ENCODE measurements around the gene PRSS22. TPM values are rescaled to one million over a fixed set of nuclear protein-coding genes. Genes with fewer than 3 reads are reported as not detected.

Gene PRSS22
- polyA plus RNA-seq, 3 donors, result 1.2 to 7.9 TPM; not detected in 1

- 80 to 90% (median 82%) methylated on average over 14 of the region's 14 CpGs for WGBS, 3 donors
- H3K27ac ChIP-seq (ENCODE audit: low read depth, low read length), result no peak overlapping the region
Measured at GRCh38 chr16:2856061-2856670, 1.8 kb downstream of the PRSS22 start.

- WGBS, 3 donors, result 78 to 89% (median 82%) methylated on average over 6 of the region's 6 CpGs
Measured at GRCh38 chr16:2855536-2855935, 2.4 kb downstream of the PRSS22 start.

GRCh38 chr16:2854700-2855309 is 3.2 kb downstream of the PRSS22 start:
- H3K27ac ChIP-seq (ENCODE audit: low read depth, low read length), result no peak overlapping the region
- WGBS, 3 donors, result 60 to 77% (median 76%) methylated on average over 5 of the region's 5 CpGs

More at GRCh38 chr16:2855536-2855935, 2.4 kb downstream of the PRSS22 start:
- no peak overlapping the region for H3K27ac ChIP-seq (ENCODE audit: low read depth, low read length)

DNA sequence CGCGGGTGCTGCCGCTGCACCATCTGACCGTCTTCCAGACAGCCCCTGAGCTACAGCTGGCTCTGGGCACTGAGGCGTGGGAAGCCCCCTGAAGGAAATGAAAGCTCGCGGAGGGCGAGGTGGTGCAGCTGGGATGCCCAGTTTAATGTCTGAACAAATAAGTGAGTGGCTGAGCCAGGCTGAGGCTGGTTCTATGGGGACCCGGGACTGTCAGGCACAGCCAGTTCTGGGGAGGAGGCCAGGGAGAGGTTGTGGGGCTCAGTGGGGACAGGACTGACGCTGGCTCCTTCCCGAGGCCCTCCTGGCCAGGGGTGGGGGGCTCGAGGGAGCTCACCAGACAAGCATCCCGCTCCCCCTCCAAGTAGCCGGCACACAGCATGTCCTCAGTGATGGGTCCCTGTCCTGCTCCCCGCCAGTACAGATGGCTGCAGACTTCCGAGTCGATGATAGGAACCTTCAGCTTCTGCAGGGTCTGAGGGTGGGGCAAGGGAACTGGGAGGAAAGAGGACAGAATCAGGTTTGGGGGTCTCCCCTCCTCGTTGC is 4.4 kb downstream of the PRSS22 start:
- no peak overlapping the region for H3K27ac ChIP-seq (ENCODE audit: low read depth, low read length)
- WGBS, 3 donors, result 75 to 87% (median 82%) methylated on average over 18 of the region's 18 CpGs

- no peak overlapping the region for H3K27ac ChIP-seq (ENCODE audit: low read depth, low read length)
- 47 to 74% (median 49%) methylated on average over 47 to 56 of the region's 56 CpGs for WGBS, 3 donors
Measured at GRCh38 chr16:2852731-2853507, 5.1 kb downstream of the PRSS22 start.

GRCh38 chr16:2852003-2852730 is 5.8 kb downstream of the PRSS22 start:
- no peak overlapping the region for H3K27ac ChIP-seq (ENCODE audit: low read depth, low read length)
- 89 to 91% (median 90%) methylated on average over 16 of the region's 16 CpGs for WGBS, 3 donors

GRCh38 chr16:2848933-2849725 is 8.8 kb downstream of the PRSS22 start:
- WGBS, 3 donors, result 71 to 78% (median 73%) methylated on average over 16 of the region's 16 CpGs
- H3K27ac ChIP-seq (ENCODE audit: low read depth, low read length), result no peak overlapping the region

DNA sequence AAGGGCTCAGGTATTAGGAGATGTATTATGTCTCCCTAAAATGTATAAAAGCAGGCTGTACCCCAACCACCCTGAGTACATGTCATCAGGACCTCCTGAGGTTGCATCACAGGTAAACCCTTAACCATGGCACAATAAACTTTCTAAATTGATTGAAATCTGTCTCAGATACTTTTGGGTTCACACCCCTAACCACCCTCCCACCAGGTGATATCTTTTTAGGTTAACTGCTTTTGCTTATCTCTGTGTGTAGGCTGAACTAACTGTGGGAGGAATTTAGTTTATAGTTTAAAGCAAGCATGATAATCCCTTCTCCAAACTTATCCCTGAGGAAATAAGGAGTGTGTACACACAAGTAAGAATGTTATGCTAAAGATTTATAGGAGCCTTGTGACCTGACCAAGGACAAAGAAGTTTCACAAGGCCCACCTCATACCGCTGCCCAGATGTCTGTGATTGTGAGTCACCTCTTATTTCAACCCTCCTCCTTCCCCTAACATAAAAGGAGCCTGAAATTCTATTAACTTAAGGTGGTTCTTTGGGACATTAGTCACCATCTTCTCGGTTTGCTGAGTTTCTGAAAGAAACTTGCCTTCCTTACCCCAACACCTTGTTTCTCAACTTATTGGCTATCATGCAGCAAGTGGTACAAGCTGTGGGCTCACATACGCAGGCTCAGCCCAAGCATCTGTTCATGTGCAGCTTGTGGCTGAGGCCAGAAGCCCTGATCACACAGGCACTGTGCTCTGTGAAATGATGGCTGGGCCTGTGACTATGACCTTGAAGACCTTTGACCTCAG is 11.3 kb downstream of the PRSS22 start:
- 66 to 78% (median 67%) methylated on average over 3 of the region's 3 CpGs for WGBS, 3 donors
- no peak overlapping the region for H3K27ac ChIP-seq (ENCODE audit: low read depth, low read length)

DNA sequence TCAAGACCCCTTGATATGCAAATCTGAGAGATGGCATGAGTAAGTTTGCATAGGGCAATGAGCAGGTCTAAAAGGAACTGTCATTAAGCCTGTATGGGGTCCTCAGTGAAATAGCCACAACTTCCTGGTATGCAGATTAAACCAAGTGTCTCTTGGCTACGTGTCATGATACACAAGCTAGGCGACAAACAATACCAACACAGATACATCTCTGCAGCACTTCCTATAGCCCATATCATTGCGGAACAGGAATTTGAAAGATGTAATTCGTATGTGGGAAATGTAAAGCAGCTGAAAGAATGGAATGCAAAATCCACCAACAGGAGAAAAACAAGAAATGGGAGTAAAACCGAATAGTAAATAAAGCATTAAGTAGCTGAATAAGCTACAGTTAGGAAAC is 12.9 kb downstream of the PRSS22 start:
- H3K27ac ChIP-seq (ENCODE audit: low read depth, low read length), result no peak overlapping the region
- 68 to 75% (median 69%) methylated on average over 5 of the region's 5 CpGs for WGBS, 3 donors

DNA sequence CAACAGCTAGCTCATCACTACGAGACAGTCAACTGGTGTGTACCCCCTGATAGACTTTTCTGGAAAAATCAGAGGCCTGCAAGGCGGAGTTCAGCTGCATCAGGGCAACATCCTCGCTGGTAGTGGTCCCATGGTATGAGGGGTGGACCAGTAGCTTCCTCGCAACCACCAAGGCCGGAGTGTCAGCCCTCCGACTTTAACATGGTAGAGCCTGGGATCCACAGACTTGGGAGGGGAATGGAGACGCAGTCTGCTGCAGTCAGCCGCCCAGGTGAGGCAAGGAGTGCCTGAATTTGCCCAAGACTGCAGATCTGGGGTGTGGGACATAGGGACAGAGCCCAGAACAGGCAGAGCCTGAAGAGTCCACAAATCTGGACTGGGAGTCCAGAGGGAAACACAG is 14.4 kb downstream of the PRSS22 start:
- no peak overlapping the region for H3K27ac ChIP-seq (ENCODE audit: low read depth, low read length)
- WGBS, 3 donors, result 79 to 94% (median 93%) methylated on average over 8 of the region's 8 CpGs

- 25 to 38% (median 33%) methylated on average over 40 of the region's 40 CpGs for WGBS, 3 donors
Measured at GRCh38 chr16:2842340-2843000, 15.5 kb downstream of the PRSS22 start.

DNA sequence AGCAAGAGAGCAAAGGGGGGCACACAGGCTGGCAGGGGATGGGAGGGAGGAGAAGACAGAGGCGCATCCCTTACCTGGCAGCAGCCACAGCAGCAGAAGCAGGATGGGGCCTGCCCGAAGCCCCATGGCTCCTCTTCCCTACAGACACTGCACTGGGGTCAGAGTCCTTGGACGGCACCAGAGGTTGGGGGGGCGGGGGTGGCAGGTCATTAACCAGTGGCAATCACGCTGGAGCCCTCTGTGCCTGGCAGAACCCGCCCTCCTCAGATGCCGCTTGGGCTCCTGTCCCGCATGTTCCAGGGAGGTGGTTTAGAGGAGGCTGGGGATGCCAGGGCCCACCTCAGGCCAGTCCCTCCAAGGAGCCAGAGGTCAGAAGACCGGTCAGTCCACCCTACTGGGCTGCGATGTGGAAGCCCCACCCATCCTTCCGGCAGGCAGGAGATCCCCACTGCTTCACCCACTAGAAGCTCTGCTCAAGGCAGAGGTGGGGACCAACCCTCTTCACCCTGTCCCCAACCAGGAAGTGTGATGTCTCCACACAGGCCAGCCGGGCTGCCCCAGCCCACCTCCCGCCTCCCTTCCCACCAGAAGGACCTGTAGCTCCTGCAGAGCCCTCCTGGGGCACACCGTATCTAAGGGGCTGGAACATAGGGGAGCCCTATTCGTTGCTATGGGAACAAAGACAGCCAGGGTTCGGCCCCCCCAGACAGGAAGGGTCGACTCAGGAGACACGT is 16.2 kb downstream of the PRSS22 start:
- WGBS, 3 donors, result 64 to 74% (median 71%) methylated on average over 18 of the region's 18 CpGs
- no peak overlapping the region for H3K27ac ChIP-seq (ENCODE audit: low read depth, low read length)

More at GRCh38 chr16:2842340-2843000, 15.5 kb downstream of the PRSS22 start:
- H3K27ac ChIP-seq (ENCODE audit: low read depth, low read length), result no peak overlapping the region

DNA sequence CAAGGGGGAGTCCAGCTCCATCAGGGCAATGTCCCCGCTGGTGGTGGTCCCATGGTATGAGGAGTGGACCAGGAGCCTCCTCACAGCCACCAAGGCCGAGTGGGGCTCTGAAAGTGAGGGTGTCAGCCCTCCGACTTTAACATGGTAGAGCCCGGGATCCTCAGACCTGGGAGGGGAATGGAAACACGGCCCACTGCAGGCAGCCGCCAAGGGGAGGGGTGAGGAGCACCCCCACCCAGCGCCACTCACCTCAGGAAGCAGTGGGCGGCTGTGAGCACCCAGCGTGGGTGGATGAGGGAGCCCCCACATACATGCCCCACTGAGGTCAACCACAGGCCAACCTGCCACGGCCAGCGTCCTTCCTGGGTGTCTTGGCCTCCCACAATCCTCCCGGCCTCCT is 17.1 kb downstream of the PRSS22 start:
- no peak overlapping the region for H3K27ac ChIP-seq (ENCODE audit: low read depth, low read length)
- 66 to 78% (median 71%) methylated on average over 12 of the region's 12 CpGs for WGBS, 3 donors

DNA sequence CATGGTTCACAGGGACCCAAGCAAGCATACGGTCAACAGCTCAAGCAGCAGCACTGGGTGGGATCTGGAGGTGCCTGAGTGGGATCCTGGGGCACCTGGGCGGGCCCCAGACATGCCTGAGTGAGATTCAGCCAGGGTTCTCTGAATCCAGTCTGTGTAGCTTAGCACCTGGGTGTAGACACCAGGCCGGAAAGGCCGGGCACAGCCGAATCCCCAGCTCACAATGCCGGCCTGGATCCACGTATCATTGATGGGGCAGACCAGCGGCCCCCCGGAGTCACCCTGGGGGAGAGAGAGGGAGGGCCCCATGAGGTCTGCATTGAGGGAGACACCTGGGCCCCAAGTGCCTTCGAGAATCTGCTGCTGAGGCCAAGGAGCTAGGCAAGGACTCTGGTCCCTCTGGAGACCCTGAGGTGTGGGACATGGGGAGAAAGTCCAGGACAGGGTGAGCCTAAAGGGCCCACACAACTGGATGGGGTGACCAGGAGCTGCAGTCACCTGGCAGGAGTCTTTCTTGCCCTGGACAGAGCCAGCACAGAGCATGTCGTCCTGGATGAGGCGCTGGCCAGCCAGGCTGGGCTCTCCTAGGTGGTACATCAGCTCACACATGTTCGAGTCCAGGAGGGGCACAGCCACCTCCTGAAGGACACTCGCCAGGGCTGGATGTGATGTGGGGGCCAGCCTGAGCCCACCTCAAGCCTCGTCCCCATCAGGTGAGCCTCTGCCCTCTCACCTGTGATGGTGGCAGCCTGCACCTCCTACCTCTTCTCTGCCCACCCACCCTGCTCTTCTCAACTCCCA is 18.1 kb downstream of the PRSS22 start:
- no peak overlapping the region for H3K27ac ChIP-seq (ENCODE audit: low read depth, low read length)
- 69 to 86% (median 85%) methylated on average over 14 to 15 of the region's 15 CpGs for WGBS, 3 donors

DNA sequence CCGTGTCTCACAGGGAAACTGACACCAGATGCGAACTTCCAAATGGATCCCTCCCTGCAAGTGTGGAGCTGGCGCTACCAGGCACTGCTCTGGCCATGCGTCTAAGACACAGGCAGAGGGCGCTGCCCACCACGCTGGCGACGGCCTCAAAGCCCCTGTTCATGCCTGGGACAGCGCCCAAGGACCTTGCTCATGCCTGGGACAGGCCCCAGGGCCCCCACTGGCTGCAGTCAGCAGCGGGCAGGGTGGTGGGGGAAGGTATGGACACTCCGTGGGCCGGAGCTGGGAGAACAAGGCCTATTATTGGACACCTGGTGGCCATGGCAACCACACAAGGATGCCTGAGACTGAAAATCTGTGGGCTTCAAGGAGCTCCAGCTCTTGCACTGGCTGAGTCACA is 19.0 kb downstream of the PRSS22 start:
- 2 to 6% (median 4%) methylated on average over 12 of the region's 12 CpGs for WGBS, 3 donors
- H3K27ac ChIP-seq (ENCODE audit: low read depth, low read length), result no peak overlapping the region
